ENCODE results near the gene USE1. TPM values are rescaled to one million over a fixed set of nuclear protein-coding genes. Genes with fewer than 3 reads are reported as not detected.

Gene USE1, protein sequence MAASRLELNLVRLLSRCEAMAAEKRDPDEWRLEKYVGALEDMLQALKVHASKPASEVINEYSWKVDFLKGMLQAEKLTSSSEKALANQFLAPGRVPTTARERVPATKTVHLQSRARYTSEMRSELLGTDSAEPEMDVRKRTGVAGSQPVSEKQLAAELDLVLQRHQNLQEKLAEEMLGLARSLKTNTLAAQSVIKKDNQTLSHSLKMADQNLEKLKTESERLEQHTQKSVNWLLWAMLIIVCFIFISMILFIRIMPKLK
- 19.2 and 19.6 TPM in 2 replicates for total RNA-seq

DNA sequence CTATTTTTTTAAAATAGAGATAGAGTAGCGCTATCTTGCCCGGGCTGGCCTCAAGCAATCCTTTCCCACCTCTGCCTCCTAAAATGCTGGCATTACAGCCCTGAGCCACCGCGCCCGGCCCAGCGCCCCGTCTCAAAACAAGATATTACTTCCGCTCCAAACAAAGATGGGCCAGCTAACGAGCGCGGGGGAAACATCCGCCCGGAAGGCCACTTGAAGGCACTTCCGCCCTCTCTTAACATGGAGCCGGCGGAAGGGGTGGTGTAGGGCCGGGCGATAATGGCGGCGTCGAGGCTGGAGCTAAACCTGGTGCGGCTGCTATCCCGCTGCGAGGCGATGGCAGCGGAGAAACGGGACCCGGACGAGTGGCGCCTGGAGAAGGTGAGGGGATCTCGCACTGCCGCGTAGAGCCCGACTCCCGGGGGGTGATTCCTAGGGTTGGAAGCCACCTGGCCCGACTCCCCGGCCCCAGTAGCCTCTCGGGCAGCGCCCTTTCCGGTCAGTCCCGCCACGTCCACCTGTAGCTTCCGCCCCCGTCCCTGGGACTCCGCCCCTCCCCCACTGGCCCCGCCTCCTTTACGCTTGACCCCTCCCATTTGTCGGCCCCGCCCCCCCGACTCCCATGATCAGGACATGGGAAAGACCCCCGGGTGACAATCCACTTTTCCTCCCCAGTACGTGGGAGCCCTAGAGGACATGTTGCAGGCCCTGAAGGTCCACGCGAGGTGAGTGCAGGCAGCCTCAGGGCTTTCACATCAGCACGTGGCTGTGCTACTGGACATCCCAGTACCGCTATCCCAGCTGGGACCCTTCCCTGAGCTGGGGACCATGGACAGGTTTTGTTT is at the start of gene USE1:
TSS of gene USE1 (plus strand) at position 231 of the 845 bp plus-strand sequence. CDS start at position 280, 49 bp downstream.

DNA sequence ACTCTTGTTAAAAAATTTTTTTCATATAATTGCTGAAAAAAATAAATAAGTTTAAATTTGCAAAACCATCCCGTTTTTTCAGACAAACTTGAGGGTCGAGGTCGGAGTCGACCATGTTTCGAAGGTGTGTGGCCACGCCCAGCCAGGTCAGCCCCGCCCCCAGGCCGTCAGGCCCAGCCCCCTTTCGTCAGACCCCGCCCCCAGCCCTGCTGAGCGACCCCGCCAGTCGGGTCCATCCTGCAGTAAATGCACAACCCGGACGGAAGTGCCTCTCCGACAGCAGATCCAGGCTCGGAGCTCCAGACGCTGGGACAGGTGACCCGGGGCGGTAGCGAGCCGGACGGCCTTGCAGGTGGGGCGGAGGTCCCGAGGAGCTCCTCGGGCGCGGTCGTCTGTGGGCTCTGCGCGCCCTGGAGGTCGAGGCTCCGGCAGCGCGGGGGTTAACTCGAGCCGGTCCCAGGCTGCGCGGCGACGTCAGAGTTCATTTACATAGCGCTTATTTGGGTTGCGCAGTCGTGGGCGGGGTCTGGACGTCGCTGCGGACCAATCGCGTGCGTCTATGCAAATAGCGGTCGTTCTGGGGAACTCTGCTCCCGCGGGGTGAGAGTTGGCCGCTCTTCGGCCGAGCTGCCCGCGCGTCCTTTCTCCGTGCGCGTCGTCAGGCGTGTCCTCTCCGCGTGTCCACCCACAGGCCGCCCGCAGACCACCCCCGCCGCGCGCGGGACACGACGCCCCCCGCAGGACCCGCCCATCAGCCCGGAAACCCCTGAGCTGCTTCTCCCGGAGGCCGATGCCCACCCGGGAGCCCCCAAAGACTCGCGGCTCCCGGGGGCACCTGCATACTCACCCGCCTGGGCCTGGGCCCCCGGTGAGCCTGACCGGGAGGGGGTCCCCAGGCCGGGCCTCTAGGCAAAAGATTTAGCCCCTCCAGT is 11.1 kb downstream of the USE1 start, which contains the start of gene OCEL1:
TSS of gene OCEL1 (plus strand) at position 225 of the 932 bp plus-strand sequence. CDS start at position 247, 22 bp downstream.

DNA sequence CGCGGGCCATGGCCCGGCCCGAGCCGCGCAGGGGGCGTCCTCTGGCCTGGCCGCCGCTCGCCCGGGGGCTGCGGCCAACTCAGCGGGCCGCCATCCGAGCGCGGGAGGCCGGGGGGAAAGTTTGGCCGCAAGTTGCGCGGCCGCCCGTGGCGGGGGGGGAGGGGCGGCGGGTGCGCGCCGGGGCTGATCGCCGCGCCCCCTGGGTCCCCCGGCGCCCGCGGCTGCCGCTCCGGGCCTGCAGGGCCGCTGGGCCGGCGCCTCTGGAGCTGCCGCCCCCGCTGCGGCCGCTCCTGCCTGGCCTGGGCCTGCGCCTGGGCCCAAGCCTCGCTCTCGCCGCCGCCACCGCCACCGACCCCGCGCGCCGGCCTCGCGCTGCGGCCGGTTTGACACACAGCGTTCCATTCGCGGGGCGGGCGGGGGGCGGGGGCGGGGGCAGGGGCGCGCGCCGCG is 30.4 kb downstream of the USE1 start, which contains the start of gene NR2F6:
TSS of gene NR2F6 (minus strand) at position 385 of the 450 bp plus-strand sequence. CDS start 699 bp downstream, outside the sequence.

DNA sequence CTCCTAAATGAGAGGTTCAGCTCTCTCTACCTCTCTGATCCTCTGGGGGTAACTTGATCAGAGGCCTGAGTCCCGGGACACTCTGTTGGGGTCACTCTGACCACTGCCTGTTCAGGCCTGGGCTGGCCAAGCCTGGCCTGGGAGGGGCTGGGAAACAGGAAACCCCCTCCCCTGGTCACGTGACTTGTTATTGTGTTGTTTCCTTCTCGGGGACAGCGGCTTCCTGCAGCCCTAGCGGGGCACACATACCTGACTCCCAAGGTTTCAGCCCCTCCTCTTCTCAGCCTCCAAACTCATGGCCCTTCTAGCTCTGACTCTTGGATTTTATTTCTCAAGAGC is 49.5 kb downstream of the USE1 start, which contains the start of gene USHBP1:
TSS of gene USHBP1 (minus strand) at position 105 of the 339 bp plus-strand sequence. CDS start 446 bp downstream, outside the sequence.

DNA sequence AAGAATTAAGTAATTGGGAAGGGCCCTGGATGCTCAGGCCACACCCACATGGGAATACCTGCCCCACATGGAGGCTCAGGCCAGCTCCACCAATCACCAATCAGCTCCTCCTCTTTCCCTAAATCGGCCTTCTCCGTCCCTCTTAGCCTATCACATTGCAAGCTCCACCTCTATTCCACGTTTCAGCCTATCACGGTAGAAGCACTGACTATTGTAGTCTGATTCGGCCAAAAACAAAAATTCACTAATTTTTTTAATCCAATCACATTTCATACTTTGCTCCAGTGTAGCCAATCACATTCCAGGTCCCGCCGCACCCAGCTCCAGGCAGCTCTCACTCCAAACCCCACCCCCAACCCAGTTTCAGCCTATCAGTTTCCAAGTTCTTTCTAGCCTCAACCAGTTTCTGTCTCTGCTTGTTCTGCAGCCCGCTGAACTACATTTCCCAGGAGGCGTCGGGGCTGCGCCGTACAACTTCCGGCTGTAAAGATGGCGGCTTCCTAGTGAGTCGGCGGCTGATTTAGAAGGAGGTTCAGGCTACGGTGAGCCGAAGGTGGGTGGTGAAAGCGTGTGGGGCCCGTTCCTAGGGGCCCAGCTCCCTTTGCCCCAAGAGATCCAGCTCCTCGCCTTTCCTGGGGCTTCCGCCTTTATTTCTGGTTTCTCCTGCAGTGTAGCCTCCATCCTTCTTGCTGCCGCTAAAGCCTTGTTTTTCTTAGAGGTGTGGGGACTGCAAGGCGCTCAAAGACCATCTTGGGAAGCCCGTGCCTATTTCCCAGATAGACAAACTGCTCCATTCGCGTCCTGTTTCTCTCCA is 52.0 kb downstream of the USE1 start, which contains the start of gene BABAM1:
TSS of gene BABAM1 (plus strand) at position 469 of the 814 bp plus-strand sequence. CDS start 1,364 bp downstream, outside the sequence.

Other genes starting within 250 kb of the USE1 start
- 0.30 and 0.65 TPM in 2 replicates for gene CPAMD8, start 188.5 kb upstream of the USE1 start, total RNA-seq
- 4.9 and 5.6 TPM in 2 replicates for gene HAUS8, start 139.9 kb upstream of the USE1 start, total RNA-seq
- gene MYO9B, start 139.6 kb upstream of the USE1 start, total RNA-seq: 34.2 and 50.0 TPM in 2 replicates
- gene OCEL1, start 10.9 kb downstream of the USE1 start, total RNA-seq: 4.1 and 4.2 TPM in 2 replicates
- gene NR2F6, start 30.6 kb downstream of the USE1 start, total RNA-seq: 49.7 and 55.8 TPM in 2 replicates
- 13.3 and 17.2 TPM in 2 replicates for gene USHBP1, start 49.4 kb downstream of the USE1 start, total RNA-seq
- 134 and 168 TPM in 2 replicates for gene BABAM1, start 52.1 kb downstream of the USE1 start, total RNA-seq
- 0.65 and 1.4 TPM in 2 replicates for gene ANKLE1, start 66.5 kb downstream of the USE1 start, total RNA-seq
- gene ABHD8, start 88.1 kb downstream of the USE1 start, total RNA-seq: 5.2 and 9.9 TPM in 2 replicates
- gene MRPL34, start 90.5 kb downstream of the USE1 start, total RNA-seq: 33.8 and 37.7 TPM in 2 replicates
- 10.4 and 27.7 TPM in 2 replicates for gene DDA1, start 94.2 kb downstream of the USE1 start, total RNA-seq
- gene ANO8, start 119.5 kb downstream of the USE1 start, total RNA-seq: 3.6 and 3.8 TPM in 2 replicates
- gene GTPBP3, start 122.2 kb downstream of the USE1 start, total RNA-seq: 15.3 and 18.7 TPM in 2 replicates
- gene PLVAP, start 162.0 kb downstream of the USE1 start, total RNA-seq: 0.61 and 4.5 TPM in 2 replicates
- gene CCDC194, start 178.8 kb downstream of the USE1 start, total RNA-seq: under 0.01 and 1.2 TPM in 2 replicates
- 146 and 1,184 TPM in 2 replicates for gene BST2, start 190.3 kb downstream of the USE1 start, total RNA-seq
- gene MVB12A, start 204.7 kb downstream of the USE1 start, total RNA-seq: 44.2 and 46.0 TPM in 2 replicates
- gene TMEM221, start 233.3 kb downstream of the USE1 start, total RNA-seq: not detected in 2 replicates
- not detected in 2 replicates for gene NXNL1, start 245.6 kb downstream of the USE1 start, total RNA-seq